Loucy (cell line): ENCODE data around the gene NAPEPLD.
"Not testable (repeated sequence)": the region's sequence is repeated elsewhere in the genome, so short reads cannot be mapped to it uniquely, and the experiment has no call there.

ENCODE experiments used
- CTCF ChIP-seq: fragments of 200-600 bp; sonication (generic); conservative IDR thresholded peaks from 2 replicates; pipeline ENCODE4 v1.5.1; 2014; ENCODE audit warnings: mild to moderate bottlenecking, antibody characterized with exemption, low read length
- EZH2phosphoT487 ChIP-seq: fragments of 200-600 bp; IDR thresholded peaks from 2 replicates; pipeline ENCODE4 v1.6.1; 2018; ENCODE audit warnings: antibody characterized with exemption, mild to moderate bottlenecking, moderate library complexity, borderline replicate concordance

GRCh38 chr7:103078226-103078625 is 70.7 kb downstream of the NAPEPLD start:
- TF ChIP-seq CTCF, EZH2phosphoT487: not testable (repeated sequence)
